ENCODE measurements around the gene TMPRSS13. TPM values are rescaled to one million over a fixed set of nuclear protein-coding genes. Genes with fewer than 3 reads are reported as not detected.

The TMPRSS13 gene
- total RNA-seq, 3 donors from 2014 or later (not counting 1 experiment from before 2014, with no cell fraction given) = 1.6 to 1.8 (median 1.8) TPM

DNA sequence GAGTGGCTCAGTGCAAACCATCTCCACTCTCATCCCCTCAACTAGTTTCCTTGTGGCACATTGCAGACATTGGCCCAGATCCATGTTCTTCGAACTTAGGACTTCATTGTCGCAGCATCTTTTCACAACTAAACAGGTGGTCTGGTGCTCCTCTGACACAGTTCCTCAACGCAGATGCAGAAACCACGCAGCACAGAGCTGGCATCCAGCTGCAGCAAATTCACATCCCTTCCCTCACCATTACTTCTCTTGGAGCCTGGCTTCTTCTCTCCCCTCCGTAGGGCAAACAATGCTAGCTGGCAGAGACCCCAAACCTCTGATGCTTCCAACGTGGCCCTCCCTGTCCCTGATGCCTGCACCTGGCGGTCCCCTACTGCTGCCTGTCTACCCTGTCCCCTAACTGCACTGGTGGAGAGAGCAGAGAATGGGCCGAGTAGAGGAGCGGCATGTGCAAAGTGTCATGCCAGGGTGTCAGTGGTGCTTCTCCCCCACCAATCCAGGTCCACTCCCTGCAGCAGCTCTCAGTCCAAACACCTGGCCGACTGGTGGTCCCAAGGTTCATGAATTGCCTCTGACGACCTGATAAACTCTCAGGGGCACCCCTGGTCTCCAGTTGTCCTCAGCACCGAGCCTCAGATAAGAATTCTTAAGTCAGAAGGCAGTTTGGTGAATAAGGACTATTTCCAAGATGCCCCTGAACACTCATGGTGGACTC is 18.1 kb downstream of the TMPRSS13 start:
- Histone ChIP-seq H3K4me3 (ENCODE audit: low read length) (no peak overlapping the region), H3K27me3 (ENCODE audit: control insufficient read depth, insufficient read depth, low read length) (no peaks in the 10 kb centered on the region), H3K4me1 (ENCODE audit: control insufficient read depth, insufficient read depth, low read length) (peaks cover 6% of the 10 kb centered on the region), H3K27ac (ENCODE audit: low read length) (no peak overlapping the region), H3K36me3 (ENCODE audit: control insufficient read depth, insufficient read depth, low read length) (no peaks in the 10 kb centered on the region), H3K9me3 (ENCODE audit: control insufficient read depth, insufficient read depth, low read length) (no peaks in the 10 kb centered on the region)
- Mint-ChIP-seq H3K27me3 (ENCODE audit: low read depth in 2 of 2) (peaks cover 0 to 12% of the 10 kb centered on the region in 2 donors), H3K9me3 (no peaks in the 10 kb centered on the region), H3K27ac (peak overlapping the region in 1 of 2 donors; percentile 12), H3K4me1 (peaks cover 10 to 27% of the 10 kb centered on the region in 2 donors), H3K4me3 (no peak overlapping the region), H3K36me3 (no peaks in the 10 kb centered on the region)
- ATAC-seq (no peak), DNase-seq (no peak)
- intact Hi-C loops (cut with micrococcal nuclease) = no loop called here
- TF ChIP-seq, protein P1, sequence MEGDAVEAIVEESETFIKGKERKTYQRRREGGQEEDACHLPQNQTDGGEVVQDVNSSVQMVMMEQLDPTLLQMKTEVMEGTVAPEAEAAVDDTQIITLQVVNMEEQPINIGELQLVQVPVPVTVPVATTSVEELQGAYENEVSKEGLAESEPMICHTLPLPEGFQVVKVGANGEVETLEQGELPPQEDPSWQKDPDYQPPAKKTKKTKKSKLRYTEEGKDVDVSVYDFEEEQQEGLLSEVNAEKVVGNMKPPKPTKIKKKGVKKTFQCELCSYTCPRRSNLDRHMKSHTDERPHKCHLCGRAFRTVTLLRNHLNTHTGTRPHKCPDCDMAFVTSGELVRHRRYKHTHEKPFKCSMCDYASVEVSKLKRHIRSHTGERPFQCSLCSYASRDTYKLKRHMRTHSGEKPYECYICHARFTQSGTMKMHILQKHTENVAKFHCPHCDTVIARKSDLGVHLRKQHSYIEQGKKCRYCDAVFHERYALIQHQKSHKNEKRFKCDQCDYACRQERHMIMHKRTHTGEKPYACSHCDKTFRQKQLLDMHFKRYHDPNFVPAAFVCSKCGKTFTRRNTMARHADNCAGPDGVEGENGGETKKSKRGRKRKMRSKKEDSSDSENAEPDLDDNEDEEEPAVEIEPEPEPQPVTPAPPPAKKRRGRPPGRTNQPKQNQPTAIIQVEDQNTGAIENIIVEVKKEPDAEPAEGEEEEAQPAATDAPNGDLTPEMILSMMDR (IDR thresholded peaks at IDR 0.05) = no peak
- WGBS (ENCODE audit: insufficient coverage) = 69% methylated on average over 12 of the region's 12 CpGs

DNA sequence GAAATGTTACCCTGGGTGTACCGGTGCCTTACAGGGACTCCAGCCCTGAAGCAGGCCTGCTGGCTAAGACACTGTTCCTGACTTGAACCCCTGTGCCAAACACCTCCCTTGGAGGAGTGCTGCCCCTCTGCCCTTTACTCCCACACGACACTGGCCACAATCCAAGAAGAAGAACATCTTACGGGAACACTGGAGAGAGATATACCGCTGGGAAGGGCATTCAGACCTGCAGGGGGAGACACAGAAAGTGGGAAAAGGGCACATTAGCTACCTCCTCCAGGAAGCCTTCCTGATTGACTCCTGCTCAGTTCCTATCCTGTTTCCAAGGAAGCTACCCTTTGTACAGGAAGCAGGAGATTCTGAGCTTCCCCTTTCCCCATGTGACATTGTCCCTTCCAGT is 18.7 kb downstream of the TMPRSS13 start:
- intact Hi-C loops (cut with micrococcal nuclease) = no loop called here
- DNase-seq (no peak), ATAC-seq (no peak)
- Mint-ChIP-seq H3K9me3 (no peaks in the 10 kb centered on the region), H3K4me3 (no peak overlapping the region), H3K27me3 (ENCODE audit: low read depth in 2 of 2) (peaks cover 0 to 12% of the 10 kb centered on the region in 2 donors), H3K4me1 (peaks cover 10 to 25% of the 10 kb centered on the region in 2 donors), H3K27ac (no peak overlapping the region), H3K36me3 (no peaks in the 10 kb centered on the region)
- Histone ChIP-seq H3K27ac (ENCODE audit: low read length) (no peak overlapping the region), H3K27me3 (ENCODE audit: control insufficient read depth, insufficient read depth, low read length) (no peaks in the 10 kb centered on the region), H3K36me3 (ENCODE audit: control insufficient read depth, insufficient read depth, low read length) (no peaks in the 10 kb centered on the region), H3K4me3 (ENCODE audit: low read length) (no peak overlapping the region), H3K9me3 (ENCODE audit: control insufficient read depth, insufficient read depth, low read length) (no peaks in the 10 kb centered on the region), H3K4me1 (ENCODE audit: control insufficient read depth, insufficient read depth, low read length) (peaks cover 6% of the 10 kb centered on the region)
- WGBS (ENCODE audit: insufficient coverage) = 81% methylated on average over 4 of the region's 4 CpGs
- TF ChIP-seq, protein P1 (IDR thresholded peaks at IDR 0.05) = no peak

- WGBS (ENCODE audit: insufficient coverage) = 88% methylated on average over 20 of the region's 20 CpGs
- H3K36me3 Mint-ChIP-seq = no peaks in the 10 kb centered on the region
- ATAC-seq = no peak
Measured at GRCh38 chr11:117909611-117910382, 19.4 kb downstream of the TMPRSS13 start.

More at GRCh38 chr11:117909611-117910382, 19.4 kb downstream of the TMPRSS13 start:
- Histone ChIP-seq H3K4me3 (ENCODE audit: low read length) (no peak overlapping the region), H3K4me1 (ENCODE audit: control insufficient read depth, insufficient read depth, low read length) (peaks cover 6% of the 10 kb centered on the region), H3K36me3 (ENCODE audit: control insufficient read depth, insufficient read depth, low read length) (no peaks in the 10 kb centered on the region), H3K27me3 (ENCODE audit: control insufficient read depth, insufficient read depth, low read length) (no peaks in the 10 kb centered on the region), H3K27ac (ENCODE audit: low read length) (no peak overlapping the region), H3K9me3 (ENCODE audit: control insufficient read depth, insufficient read depth, low read length) (no peaks in the 10 kb centered on the region)
- no peak overlapping the region for H3K4me3 Mint-ChIP-seq
- no peak for DNase-seq
- intact Hi-C loops (cut with micrococcal nuclease) = no loop called here
- H3K27me3 Mint-ChIP-seq (ENCODE audit: low read depth in 2 of 2) = peaks cover 0 to 12% of the 10 kb centered on the region in 2 donors
- H3K9me3 Mint-ChIP-seq = no peaks in the 10 kb centered on the region
- TF ChIP-seq, protein P1 (IDR thresholded peaks at IDR 0.05) = no peak
- H3K4me1 Mint-ChIP-seq = peaks cover 10 to 18% of the 10 kb centered on the region in 2 donors
- H3K27ac Mint-ChIP-seq = no peak overlapping the region

Data from natural killer cell (primary cell).